ENCODE measurements around the gene PANK2.
A peak's percentile ranks its signal among the peaks of the same experiment; 100 is the strongest.
"Not testable (repeated sequence)": the region's sequence is repeated elsewhere in the genome, so short reads cannot be mapped to it uniquely, and the experiment has no call there.

Gene PANK2

GRCh38 chr20:3888622-3889488 lies at the start of gene PANK2:
TSS of gene PANK2 (plus strand) at chr20:3889387.
- peak; percentile 98 to 99 for DNase-seq
- TF ChIP-seq GATA1 (IDR thresholded peaks at IDR 0.05; ENCODE audit: low read depth, low read length): no peak
- peak; percentile 95 for TF ChIP-seq POLR2A (IDR thresholded peaks at IDR 0.05; ENCODE audit: low read length)

- not testable (repeated sequence) for DNase-seq
These were observed 49.0 kb upstream of the PANK2 start for GRCh38 chr20:3840201-3840600.

- DNase-seq: peak; percentile 61 to 86
- TF ChIP-seq GATA1 (IDR thresholded peaks at IDR 0.05; ENCODE audit: low read depth, low read length) (no peak), POLR2A (IDR thresholded peaks at IDR 0.05; ENCODE audit: low read length) (no peak)
These were observed 46.7 kb upstream of the PANK2 start for GRCh38 chr20:3842348-3842930.

GRCh38 chr20:3843490-3843889 lies 45.7 kb upstream of the PANK2 start:
- peak; percentile 92 to 94 for DNase-seq
- no peak for TF ChIP-seq GATA1 (IDR thresholded peaks at IDR 0.05; ENCODE audit: low read depth, low read length)
- TF ChIP-seq POLR2A (IDR thresholded peaks at IDR 0.05; ENCODE audit: low read length): peak; percentile 17

- not testable (repeated sequence) for DNase-seq
These were observed 45.1 kb upstream of the PANK2 start for GRCh38 chr20:3843990-3844619.

- TF ChIP-seq POLR2A (IDR thresholded peaks at IDR 0.05; ENCODE audit: low read length): no peak
- no peak for TF ChIP-seq GATA1 (IDR thresholded peaks at IDR 0.05; ENCODE audit: low read depth, low read length)
- no peak for DNase-seq
These were observed 42.8 kb upstream of the PANK2 start for GRCh38 chr20:3846378-3846739.

GRCh38 chr20:3846740-3847428 lies 42.3 kb upstream of the PANK2 start, which contains the start of gene MAVS:
TSS of gene MAVS (plus strand) at chr20:3846834. CDS start at chr20:3854625, 7,791 bp downstream.
- DNase-seq: peak; percentile 90 to 93
- peak; percentile 62 for TF ChIP-seq POLR2A (IDR thresholded peaks at IDR 0.05; ENCODE audit: low read length)
- TF ChIP-seq GATA1 (IDR thresholded peaks at IDR 0.05; ENCODE audit: low read depth, low read length): no peak

GRCh38 chr20:3847429-3847940 lies 41.7 kb upstream of the PANK2 start:
- TF ChIP-seq POLR2A (IDR thresholded peaks at IDR 0.05; ENCODE audit: low read length) (no peak), GATA1 (IDR thresholded peaks at IDR 0.05; ENCODE audit: low read depth, low read length) (no peak)
- DNase-seq: peak in 1 of 2 experiments; percentile 46

GRCh38 chr20:3848565-3848964 lies 40.6 kb upstream of the PANK2 start:
- DNase-seq: no peak
- no peak for TF ChIP-seq GATA1 (IDR thresholded peaks at IDR 0.05; ENCODE audit: low read depth, low read length)
- no peak for TF ChIP-seq POLR2A (IDR thresholded peaks at IDR 0.05; ENCODE audit: low read length)

GRCh38 chr20:3854462-3854871 lies 34.7 kb upstream of the PANK2 start:
- TF ChIP-seq POLR2A (IDR thresholded peaks at IDR 0.05; ENCODE audit: low read length) (no peak), GATA1 (IDR thresholded peaks at IDR 0.05; ENCODE audit: low read depth, low read length) (no peak)
- DNase-seq: no peak

- DNase-seq: no peak
- TF ChIP-seq GATA1 (IDR thresholded peaks at IDR 0.05; ENCODE audit: low read depth, low read length) (no peak), POLR2A (IDR thresholded peaks at IDR 0.05; ENCODE audit: low read length) (no peak)
These were observed 31.8 kb upstream of the PANK2 start for GRCh38 chr20:3857405-3857804.

GRCh38 chr20:3858689-3859088 lies 30.5 kb upstream of the PANK2 start:
- DNase-seq: no peak
- TF ChIP-seq POLR2A (IDR thresholded peaks at IDR 0.05; ENCODE audit: low read length) (no peak), GATA1 (IDR thresholded peaks at IDR 0.05; ENCODE audit: low read depth, low read length) (no peak)

- DNase-seq: no peak
- TF ChIP-seq GATA1 (IDR thresholded peaks at IDR 0.05; ENCODE audit: low read depth, low read length): no peak
- no peak for TF ChIP-seq POLR2A (IDR thresholded peaks at IDR 0.05; ENCODE audit: low read length)
These were observed 28.0 kb upstream of the PANK2 start for GRCh38 chr20:3861191-3861590.

GRCh38 chr20:3862333-3862732 lies 26.9 kb upstream of the PANK2 start:
- TF ChIP-seq POLR2A (IDR thresholded peaks at IDR 0.05; ENCODE audit: low read length): no peak
- TF ChIP-seq GATA1 (IDR thresholded peaks at IDR 0.05; ENCODE audit: low read depth, low read length): no peak

More at GRCh38 chr20:3862333-3862732, 26.9 kb upstream of the PANK2 start:
- DNase-seq: no peak

Measured in erythroblast (primary cell).